Measurements from ENCODE around the gene RCN2. TPM values are rescaled to one million over a fixed set of nuclear protein-coding genes. Genes with fewer than 3 reads are reported as not detected.
A peak's percentile ranks its signal among the peaks of the same experiment; 100 is the strongest.

Gene RCN2
- total and polyA plus RNA-seq, 2 experiments from 2014 or later: 68.4 to 150 TPM

GRCh38 chr15:76951220-76951619 lies 19.7 kb downstream of the RCN2 start:
- Histone ChIP-seq H3K27ac (peak overlapping the region; percentile 45), H3K36me3 (peaks cover 27% of the 10 kb centered on the region), H3K4me3 (no peak overlapping the region), H3K9me3 (ENCODE audit: low read depth) (no peaks in the 10 kb centered on the region), H3K4me1 (ENCODE audit: low read depth) (no peaks in the 10 kb centered on the region), H3K27me3 (no peaks in the 10 kb centered on the region)
- DNase-seq (ENCODE audit: low read depth in 1 of 2, low spot score in 1 of 2): no peak
- TF ChIP-seq CTCF (IDR thresholded peaks at IDR 0.05; ENCODE audit: low read depth, low read length): no peak

DNA sequence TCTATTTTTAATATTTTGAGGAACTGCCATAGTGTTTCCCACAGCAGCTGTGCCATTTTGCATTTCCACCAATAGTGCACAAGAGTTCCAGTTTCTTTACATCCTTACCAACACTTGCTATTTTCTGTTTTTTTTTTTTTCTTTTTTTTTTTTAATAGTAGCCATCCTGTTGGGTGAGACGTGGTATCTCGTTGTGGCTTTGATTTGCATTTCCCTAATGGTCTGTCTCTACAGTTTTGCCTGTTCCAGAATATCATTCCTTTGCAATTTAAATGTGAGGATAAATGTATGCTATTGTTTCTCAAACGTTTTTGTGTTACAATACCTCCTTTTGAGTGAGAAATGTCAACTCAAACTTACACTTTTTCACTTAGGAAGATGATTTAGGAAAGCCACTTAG lies 22.4 kb downstream of the RCN2 start:
- H3K36me3 ChIP-seq: peaks cover 11% of the 10 kb centered on the region
- H3K27me3 ChIP-seq: no peaks in the 10 kb centered on the region
- H3K27ac ChIP-seq: no peak overlapping the region
- H3K4me1 ChIP-seq (ENCODE audit: low read depth): no peaks in the 10 kb centered on the region
- H3K9me3 ChIP-seq (ENCODE audit: low read depth): no peaks in the 10 kb centered on the region
- H3K4me3 ChIP-seq: no peak overlapping the region
- DNase-seq (ENCODE audit: low read depth in 1 of 2, low spot score in 1 of 2): no peak
- no peak for TF ChIP-seq CTCF (IDR thresholded peaks at IDR 0.05; ENCODE audit: low read depth, low read length)

- H3K4me3 ChIP-seq: no peak overlapping the region
- H3K36me3 ChIP-seq: peaks cover 3% of the 10 kb centered on the region
- no peak overlapping the region for H3K27ac ChIP-seq
- H3K9me3 ChIP-seq (ENCODE audit: low read depth): no peaks in the 10 kb centered on the region
- H3K27me3 ChIP-seq: no peaks in the 10 kb centered on the region
- H3K4me1 ChIP-seq (ENCODE audit: low read depth): no peaks in the 10 kb centered on the region
- no peak for TF ChIP-seq CTCF (IDR thresholded peaks at IDR 0.05; ENCODE audit: low read depth, low read length)
- DNase-seq (ENCODE audit: low read depth in 1 of 2, low spot score in 1 of 2): no peak
Measured at GRCh38 chr15:76954744-76955143, 23.2 kb downstream of the RCN2 start.

DNA sequence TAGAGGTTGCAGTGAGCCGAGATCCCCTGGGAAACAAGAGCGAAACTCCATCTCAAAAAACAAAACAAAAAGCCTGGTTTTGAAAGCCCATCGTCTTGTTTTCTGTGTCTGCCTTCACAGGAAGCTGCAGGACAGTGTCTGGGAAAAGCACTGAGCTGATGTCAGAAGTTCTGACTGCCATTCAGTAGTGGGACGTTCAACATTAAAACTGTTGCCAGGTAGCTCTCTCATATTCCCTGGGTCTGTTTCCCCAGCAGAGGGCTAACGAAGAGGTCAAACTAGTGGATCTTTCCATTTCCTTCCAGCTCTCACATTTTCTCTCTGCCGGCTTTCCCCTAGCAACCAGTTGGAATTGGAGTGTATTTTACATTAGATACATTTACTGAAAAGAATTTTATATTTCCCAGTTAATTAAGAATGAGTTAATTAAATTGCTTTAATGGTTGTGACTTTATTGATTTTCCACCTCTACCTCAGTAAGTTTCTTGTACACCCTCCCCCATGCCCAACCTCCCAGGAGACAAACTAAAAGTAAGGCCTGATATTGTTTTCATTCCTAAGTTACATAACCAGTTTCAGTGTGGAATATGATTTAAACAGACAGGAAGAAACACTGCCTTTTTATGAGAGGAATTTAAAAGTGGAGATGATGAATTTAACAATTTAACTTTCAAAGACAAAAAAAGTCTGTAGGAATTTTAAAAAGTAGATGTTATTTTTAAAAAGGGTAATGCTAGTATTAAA lies 29.9 kb downstream of the RCN2 start:
- Histone ChIP-seq H3K9me3 (ENCODE audit: low read depth) (no peaks in the 10 kb centered on the region), H3K27me3 (no peaks in the 10 kb centered on the region), H3K36me3 (no peaks in the 10 kb centered on the region), H3K27ac (no peak overlapping the region), H3K4me3 (no peak overlapping the region), H3K4me1 (ENCODE audit: low read depth) (no peaks in the 10 kb centered on the region)
- peak in 1 of 2 donors; percentile 7 for DNase-seq (ENCODE audit: low read depth in 1 of 2, low spot score in 1 of 2)
- peak; percentile 2 for TF ChIP-seq CTCF (IDR thresholded peaks at IDR 0.05; ENCODE audit: low read depth, low read length)

DNA sequence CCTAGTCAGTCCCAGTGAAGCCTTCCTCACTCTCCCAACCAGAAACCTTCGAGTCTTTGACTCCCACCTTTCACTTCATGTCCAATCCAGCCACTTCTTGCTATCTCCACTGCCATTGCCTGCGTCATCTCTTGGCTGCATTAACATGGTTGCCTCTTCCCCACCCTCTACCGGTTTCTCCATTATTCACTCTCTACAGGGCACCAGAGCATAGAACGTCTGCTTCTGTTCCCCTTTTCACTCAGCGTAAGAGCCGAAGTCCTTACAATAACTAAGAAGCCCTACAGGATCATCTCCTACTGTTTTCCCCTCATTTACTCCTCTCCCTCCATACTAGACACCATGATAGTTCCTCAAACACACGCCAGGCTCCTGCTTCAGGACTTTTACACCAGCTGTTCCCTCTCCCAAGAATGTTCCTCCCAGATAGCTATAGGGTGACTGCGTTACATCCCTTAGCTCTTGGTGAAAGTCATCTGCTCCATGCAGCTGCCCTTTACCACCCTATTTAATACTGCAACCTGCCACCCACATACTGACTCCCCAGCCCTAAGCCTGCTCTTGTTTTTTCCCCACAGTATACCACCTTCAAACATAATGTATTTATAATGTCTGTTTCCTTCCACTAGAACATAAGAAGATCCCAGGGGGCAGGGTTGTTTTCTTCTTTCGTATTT lies 30.9 kb downstream of the RCN2 start:
- no peak for DNase-seq (ENCODE audit: low read depth in 1 of 2, low spot score in 1 of 2)
- H3K27me3 ChIP-seq: no peaks in the 10 kb centered on the region
- no peak overlapping the region for H3K4me3 ChIP-seq
- H3K36me3 ChIP-seq: no peaks in the 10 kb centered on the region
- H3K9me3 ChIP-seq (ENCODE audit: low read depth): no peaks in the 10 kb centered on the region
- TF ChIP-seq CTCF (IDR thresholded peaks at IDR 0.05; ENCODE audit: low read depth, low read length): no peak
- H3K27ac ChIP-seq: no peak overlapping the region
- H3K4me1 ChIP-seq (ENCODE audit: low read depth): no peaks in the 10 kb centered on the region
